ENCODE results near the gene ARHGEF12. TPM values are rescaled to one million over a fixed set of nuclear protein-coding genes. Genes with fewer than 3 reads are reported as not detected.
A peak's percentile ranks its signal among the peaks of the same experiment; 100 is the strongest.

The ARHGEF12 gene
- total RNA-seq, 4 donors from 2014 or later, result 169 to 268 (median 197) TPM

- Histone ChIP-seq H3K27ac (no peak overlapping the region), H3K4me1 (peaks cover 0 to 9% of the 10 kb centered on the region in 2 donors), H3K27me3 (no peaks in the 10 kb centered on the region), H3K9me3 (no peaks in the 10 kb centered on the region), H3K36me3 (no peaks in the 10 kb centered on the region), H3K4me3 (replicated peaks in 1 of 3) (no peak overlapping the region)
- TF ChIP-seq POLR2A (IDR thresholded peaks at IDR 0.05) (no peak), CTCF (IDR thresholded peaks at IDR 0.05) (no peak)
- 93 to 96% methylated on average over 16 of the region's 16 CpGs for WGBS, 2 donors
- intact Hi-C loops (cut with DNase I), result no loop called here
- no peak for DNase-seq
Observed at GRCh38 chr11:120520091-120520822, 184.0 kb downstream of the ARHGEF12 start.

- no peak overlapping the region for H3K4me3 ChIP-seq (replicated peaks in 1 of 3)
- intact Hi-C loops (cut with DNase I), result no loop called here
- peaks cover 0 to 9% of the 10 kb centered on the region in 2 donors for H3K4me1 ChIP-seq
- TF ChIP-seq POLR2A (IDR thresholded peaks at IDR 0.05), result no peak
- TF ChIP-seq CTCF (IDR thresholded peaks at IDR 0.05), result no peak
- H3K9me3 ChIP-seq, result no peaks in the 10 kb centered on the region
- no peak overlapping the region for H3K27ac ChIP-seq
- DNase-seq, result no peak
- 92 to 96% methylated on average over 7 of the region's 7 CpGs for WGBS, 2 donors
- no peaks in the 10 kb centered on the region for H3K27me3 ChIP-seq
- H3K36me3 ChIP-seq, result no peaks in the 10 kb centered on the region
Observed at GRCh38 chr11:120521176-120521575, 185.0 kb downstream of the ARHGEF12 start.

- Histone ChIP-seq H3K36me3 (no peaks in the 10 kb centered on the region), H3K27me3 (no peaks in the 10 kb centered on the region), H3K4me1 (peaks cover 0 to 9% of the 10 kb centered on the region in 2 donors), H3K9me3 (no peaks in the 10 kb centered on the region), H3K27ac (no peak overlapping the region), H3K4me3 (replicated peaks in 1 of 3) (no peak overlapping the region)
- 94 to 95% methylated on average over 11 of the region's 11 CpGs for WGBS, 2 donors
- intact Hi-C loops (cut with DNase I), result no loop called here
- TF ChIP-seq CTCF (IDR thresholded peaks at IDR 0.05) (no peak), POLR2A (IDR thresholded peaks at IDR 0.05) (no peak)
- DNase-seq, result no peak
Observed at GRCh38 chr11:120522021-120522420, 185.8 kb downstream of the ARHGEF12 start.

- H3K27me3 ChIP-seq, result no peaks in the 10 kb centered on the region
- 63 to 82% methylated on average over 2 to 3 of the region's 3 CpGs for WGBS, 2 donors
- TF ChIP-seq POLR2A (IDR thresholded peaks at IDR 0.05) (no peak), CTCF (IDR thresholded peaks at IDR 0.05) (no peak)
- peaks cover 0 to 9% of the 10 kb centered on the region in 2 donors for H3K4me1 ChIP-seq
- H3K4me3 ChIP-seq (replicated peaks in 1 of 3), result no peak overlapping the region
- no peak overlapping the region for H3K27ac ChIP-seq
- H3K36me3 ChIP-seq, result no peaks in the 10 kb centered on the region
- intact Hi-C loops (cut with DNase I), result no loop called here
- no peaks in the 10 kb centered on the region for H3K9me3 ChIP-seq
- DNase-seq, result no peak
Observed at GRCh38 chr11:120522736-120523135, 186.5 kb downstream of the ARHGEF12 start.

- Histone ChIP-seq H3K27ac (no peak overlapping the region), H3K9me3 (no peaks in the 10 kb centered on the region), H3K4me3 (replicated peaks in 1 of 3) (no peak overlapping the region), H3K27me3 (no peaks in the 10 kb centered on the region), H3K36me3 (no peaks in the 10 kb centered on the region), H3K4me1 (peaks cover 0 to 9% of the 10 kb centered on the region in 2 donors)
- WGBS, 2 donors, result 26 to 30% methylated on average over 10 to 12 of the region's 12 CpGs
- peak in 1 of 2 donors; percentile 35 for DNase-seq
- TF ChIP-seq POLR2A (IDR thresholded peaks at IDR 0.05), result no peak
- no peak for TF ChIP-seq CTCF (IDR thresholded peaks at IDR 0.05)
- intact Hi-C loops (cut with DNase I), result no loop called here
Observed at GRCh38 chr11:120523196-120523595, 187.0 kb downstream of the ARHGEF12 start.

Data from thyroid gland (tissue), 4 donors.